ENCODE measurements around the gene ADCY3.

DNA sequence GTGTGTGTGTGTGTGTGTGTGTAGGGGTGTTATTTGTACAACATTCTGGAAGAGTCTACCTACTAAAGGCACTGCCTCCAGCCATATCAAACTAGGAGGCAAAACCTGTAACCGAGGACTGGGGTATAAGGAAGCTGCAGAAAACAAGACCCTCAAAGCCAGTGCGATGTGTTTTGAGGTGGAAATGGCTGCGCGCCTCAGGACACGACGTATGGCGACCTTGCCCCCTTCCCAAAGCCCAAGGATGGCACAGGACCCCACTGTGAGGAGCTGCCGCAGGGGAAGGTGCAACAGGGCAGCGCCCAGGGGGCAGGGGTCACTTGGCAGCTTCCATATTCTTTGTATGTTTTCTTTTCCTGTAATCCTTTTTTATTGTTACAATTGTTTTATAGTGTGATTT is 67.0 kb downstream of the ADCY3 start:
- TF ChIP-seq, protein P1, sequence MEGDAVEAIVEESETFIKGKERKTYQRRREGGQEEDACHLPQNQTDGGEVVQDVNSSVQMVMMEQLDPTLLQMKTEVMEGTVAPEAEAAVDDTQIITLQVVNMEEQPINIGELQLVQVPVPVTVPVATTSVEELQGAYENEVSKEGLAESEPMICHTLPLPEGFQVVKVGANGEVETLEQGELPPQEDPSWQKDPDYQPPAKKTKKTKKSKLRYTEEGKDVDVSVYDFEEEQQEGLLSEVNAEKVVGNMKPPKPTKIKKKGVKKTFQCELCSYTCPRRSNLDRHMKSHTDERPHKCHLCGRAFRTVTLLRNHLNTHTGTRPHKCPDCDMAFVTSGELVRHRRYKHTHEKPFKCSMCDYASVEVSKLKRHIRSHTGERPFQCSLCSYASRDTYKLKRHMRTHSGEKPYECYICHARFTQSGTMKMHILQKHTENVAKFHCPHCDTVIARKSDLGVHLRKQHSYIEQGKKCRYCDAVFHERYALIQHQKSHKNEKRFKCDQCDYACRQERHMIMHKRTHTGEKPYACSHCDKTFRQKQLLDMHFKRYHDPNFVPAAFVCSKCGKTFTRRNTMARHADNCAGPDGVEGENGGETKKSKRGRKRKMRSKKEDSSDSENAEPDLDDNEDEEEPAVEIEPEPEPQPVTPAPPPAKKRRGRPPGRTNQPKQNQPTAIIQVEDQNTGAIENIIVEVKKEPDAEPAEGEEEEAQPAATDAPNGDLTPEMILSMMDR (IDR thresholded peaks at IDR 0.05), result no peak
- no peak for TF ChIP-seq POLR2A (IDR thresholded peaks at IDR 0.05)
